Activated naive CD4-positive, alpha-beta T cell treated with anti-CD3 and anti-CD28 coated beads, Interleukin-2, amount 50 U/mL, for 24 hours (primary cell): ENCODE data around the gene TRAF3IP1.
"Not testable (repeated sequence)": the region's sequence is repeated elsewhere in the genome, so short reads cannot be mapped to it uniquely, and the experiment has no call there.

ENCODE experiments used
- H3K27ac Mint-ChIP-seq: one replicate; pipeline ENCODE4 v1.8.0; 2021; ENCODE audit warnings: mild to moderate bottlenecking, mixed read lengths
- H3K27me3 Mint-ChIP-seq: one replicate; pipeline ENCODE4 v1.8.0; 2021; ENCODE audit warnings: mixed read lengths
- H3K36me3 Mint-ChIP-seq: one replicate; pipeline ENCODE4 v1.8.0; 2021; ENCODE audit warnings: mixed read lengths
- H3K4me1 Mint-ChIP-seq: one replicate; pipeline ENCODE4 v1.8.0; 2021; ENCODE audit warnings: mixed read lengths
- H3K4me3 Mint-ChIP-seq: one replicate; pipeline ENCODE4 v1.8.0; 2021; ENCODE audit warnings: mild to moderate bottlenecking, mixed read lengths
- H3K9me3 Mint-ChIP-seq: one replicate; pipeline ENCODE4 v1.8.0; 2021; ENCODE audit warnings: mixed read lengths

The TRAF3IP1 gene

GRCh38 chr2:238391042-238391689 lies 70.8 kb downstream of the TRAF3IP1 start:
- Mint-ChIP-seq H3K27ac (no peak overlapping the region), H3K9me3 (no peaks in the 10 kb centered on the region)

GRCh38 chr2:238396663-238397062 lies 76.3 kb downstream of the TRAF3IP1 start:
- H3K27ac Mint-ChIP-seq: no peak overlapping the region
- H3K36me3 Mint-ChIP-seq: no peaks in the 10 kb centered on the region
- H3K4me3 Mint-ChIP-seq: no peak overlapping the region
- no peaks in the 10 kb centered on the region for H3K4me1 Mint-ChIP-seq
- H3K27me3 Mint-ChIP-seq: no peaks in the 10 kb centered on the region
- no peaks in the 10 kb centered on the region for H3K9me3 Mint-ChIP-seq

More at GRCh38 chr2:238391042-238391689, 70.8 kb downstream of the TRAF3IP1 start:
- Mint-ChIP-seq H3K27me3 (no peaks in the 10 kb centered on the region), H3K4me3 (no peak overlapping the region), H3K4me1 (no peaks in the 10 kb centered on the region), H3K36me3 (no peaks in the 10 kb centered on the region)

- H3K27ac Mint-ChIP-seq: no peak overlapping the region
- no peaks in the 10 kb centered on the region for H3K4me1 Mint-ChIP-seq
- H3K27me3 Mint-ChIP-seq: no peaks in the 10 kb centered on the region
- H3K9me3 Mint-ChIP-seq: no peaks in the 10 kb centered on the region
- H3K4me3 Mint-ChIP-seq: no peak overlapping the region
- H3K36me3 Mint-ChIP-seq: no peaks in the 10 kb centered on the region
Measured at GRCh38 chr2:238397356-238397755, 77.0 kb downstream of the TRAF3IP1 start.

GRCh38 chr2:238398577-238398976 lies 78.3 kb downstream of the TRAF3IP1 start:
- no peaks in the 10 kb centered on the region for H3K9me3 Mint-ChIP-seq
- no peaks in the 10 kb centered on the region for H3K36me3 Mint-ChIP-seq
- no peak overlapping the region for H3K27ac Mint-ChIP-seq
- no peaks in the 10 kb centered on the region for H3K4me1 Mint-ChIP-seq
- no peaks in the 10 kb centered on the region for H3K27me3 Mint-ChIP-seq
- no peak overlapping the region for H3K4me3 Mint-ChIP-seq

- no peaks in the 10 kb centered on the region for H3K27me3 Mint-ChIP-seq
- no peaks in the 10 kb centered on the region for H3K36me3 Mint-ChIP-seq
- no peaks in the 10 kb centered on the region for H3K9me3 Mint-ChIP-seq
- no peak overlapping the region for H3K27ac Mint-ChIP-seq
- H3K4me3 Mint-ChIP-seq: no peak overlapping the region
- H3K4me1 Mint-ChIP-seq: no peaks in the 10 kb centered on the region
Measured at GRCh38 chr2:238399094-238399493, 78.8 kb downstream of the TRAF3IP1 start.

GRCh38 chr2:238401551-238401950 lies 81.2 kb downstream of the TRAF3IP1 start:
- no peaks in the 10 kb centered on the region for H3K4me1 Mint-ChIP-seq
- no peak overlapping the region for H3K4me3 Mint-ChIP-seq
- H3K36me3 Mint-ChIP-seq: no peaks in the 10 kb centered on the region

GRCh38 chr2:238403632-238404405 lies 83.5 kb downstream of the TRAF3IP1 start:
- H3K27ac Mint-ChIP-seq: no peak overlapping the region
- no peak overlapping the region for H3K4me3 Mint-ChIP-seq
- no peaks in the 10 kb centered on the region for H3K36me3 Mint-ChIP-seq
- no peaks in the 10 kb centered on the region for H3K4me1 Mint-ChIP-seq
- no peaks in the 10 kb centered on the region for H3K27me3 Mint-ChIP-seq
- no peaks in the 10 kb centered on the region for H3K9me3 Mint-ChIP-seq

More at GRCh38 chr2:238401551-238401950, 81.2 kb downstream of the TRAF3IP1 start:
- Mint-ChIP-seq H3K27me3 (no peaks in the 10 kb centered on the region), H3K27ac (no peak overlapping the region), H3K9me3 (no peaks in the 10 kb centered on the region)

GRCh38 chr2:238404406-238405216 lies 84.3 kb downstream of the TRAF3IP1 start:
- no peaks in the 10 kb centered on the region for H3K9me3 Mint-ChIP-seq
- no peak overlapping the region for H3K4me3 Mint-ChIP-seq
- no peak overlapping the region for H3K27ac Mint-ChIP-seq
- no peaks in the 10 kb centered on the region for H3K4me1 Mint-ChIP-seq
- no peaks in the 10 kb centered on the region for H3K36me3 Mint-ChIP-seq
- no peaks in the 10 kb centered on the region for H3K27me3 Mint-ChIP-seq

- not testable (repeated sequence) for H3K4me1 Mint-ChIP-seq, H3K9me3 Mint-ChIP-seq, H3K27me3 Mint-ChIP-seq, H3K36me3 Mint-ChIP-seq, H3K27ac Mint-ChIP-seq, H3K4me3 Mint-ChIP-seq
Measured at GRCh38 chr2:238405217-238405555, 84.9 kb downstream of the TRAF3IP1 start.

- no peaks in the 10 kb centered on the region for H3K9me3 Mint-ChIP-seq
Measured at GRCh38 chr2:238406221-238406997, 86.1 kb downstream of the TRAF3IP1 start.

GRCh38 chr2:238406998-238407285 lies 86.6 kb downstream of the TRAF3IP1 start:
- Mint-ChIP-seq H3K4me3 (no peak overlapping the region), H3K9me3 (no peaks in the 10 kb centered on the region), H3K36me3 (no peaks in the 10 kb centered on the region), H3K4me1 (no peaks in the 10 kb centered on the region), H3K27ac (no peak overlapping the region), H3K27me3 (no peaks in the 10 kb centered on the region)

More at GRCh38 chr2:238406221-238406997, 86.1 kb downstream of the TRAF3IP1 start:
- no peaks in the 10 kb centered on the region for H3K27me3 Mint-ChIP-seq
- no peak overlapping the region for H3K27ac Mint-ChIP-seq
- H3K4me3 Mint-ChIP-seq: no peak overlapping the region
- no peaks in the 10 kb centered on the region for H3K4me1 Mint-ChIP-seq
- no peaks in the 10 kb centered on the region for H3K36me3 Mint-ChIP-seq

GRCh38 chr2:238407566-238407965 lies 87.2 kb downstream of the TRAF3IP1 start:
- H3K36me3 Mint-ChIP-seq: no peaks in the 10 kb centered on the region

GRCh38 chr2:238408615-238409340 lies 88.5 kb downstream of the TRAF3IP1 start:
- H3K9me3 Mint-ChIP-seq: no peaks in the 10 kb centered on the region
- H3K27ac Mint-ChIP-seq: no peak overlapping the region

More at GRCh38 chr2:238407566-238407965, 87.2 kb downstream of the TRAF3IP1 start:
- Mint-ChIP-seq H3K4me3 (no peak overlapping the region), H3K4me1 (no peaks in the 10 kb centered on the region), H3K27ac (no peak overlapping the region), H3K9me3 (no peaks in the 10 kb centered on the region), H3K27me3 (no peaks in the 10 kb centered on the region)

GRCh38 chr2:238409341-238410199 lies 89.3 kb downstream of the TRAF3IP1 start:
- no peaks in the 10 kb centered on the region for H3K4me1 Mint-ChIP-seq
- no peaks in the 10 kb centered on the region for H3K9me3 Mint-ChIP-seq
- H3K27ac Mint-ChIP-seq: no peak overlapping the region
- H3K4me3 Mint-ChIP-seq: no peak overlapping the region
- no peaks in the 10 kb centered on the region for H3K27me3 Mint-ChIP-seq
- H3K36me3 Mint-ChIP-seq: no peaks in the 10 kb centered on the region

More at GRCh38 chr2:238408615-238409340, 88.5 kb downstream of the TRAF3IP1 start:
- Mint-ChIP-seq H3K4me3 (no peak overlapping the region), H3K4me1 (no peaks in the 10 kb centered on the region), H3K36me3 (no peaks in the 10 kb centered on the region), H3K27me3 (no peaks in the 10 kb centered on the region)
